NCI-H82 treated with DMSO at 0.1 percent for 48 hours (cell line): ENCODE measurements around the gene SNCG.
"Not testable (repeated sequence)": the region's sequence is repeated elsewhere in the genome, so short reads cannot be mapped to it uniquely, and the experiment has no call there.

Source experiments
- DNase-seq: peaks from one replicate; lab custom pipeline; 2025; ENCODE audit not compliant: unreplicated experiment; lab: John Stamatoyannopoulos, UW

The SNCG gene

DNA sequence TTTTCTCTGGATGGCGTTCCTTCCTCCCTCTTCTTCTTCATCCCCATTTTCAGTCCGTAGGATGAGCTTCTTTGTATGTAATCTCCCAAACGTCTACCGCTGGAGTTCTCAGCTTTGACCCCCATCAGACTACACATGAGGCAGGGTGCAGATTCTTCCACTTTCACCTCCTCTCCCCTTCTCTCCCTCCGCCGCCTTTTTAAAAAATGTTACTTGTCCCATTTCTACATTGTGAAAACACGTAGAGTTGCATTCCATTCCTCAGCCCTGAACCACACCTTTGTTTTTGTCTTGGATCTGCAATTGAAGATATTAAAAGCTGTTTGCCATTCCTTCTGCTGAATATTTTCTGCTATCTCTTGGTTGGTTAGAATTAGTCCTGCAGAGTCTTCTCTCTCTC is 16.1 kb downstream of the SNCG start:
- DNase-seq: no peak

DNA sequence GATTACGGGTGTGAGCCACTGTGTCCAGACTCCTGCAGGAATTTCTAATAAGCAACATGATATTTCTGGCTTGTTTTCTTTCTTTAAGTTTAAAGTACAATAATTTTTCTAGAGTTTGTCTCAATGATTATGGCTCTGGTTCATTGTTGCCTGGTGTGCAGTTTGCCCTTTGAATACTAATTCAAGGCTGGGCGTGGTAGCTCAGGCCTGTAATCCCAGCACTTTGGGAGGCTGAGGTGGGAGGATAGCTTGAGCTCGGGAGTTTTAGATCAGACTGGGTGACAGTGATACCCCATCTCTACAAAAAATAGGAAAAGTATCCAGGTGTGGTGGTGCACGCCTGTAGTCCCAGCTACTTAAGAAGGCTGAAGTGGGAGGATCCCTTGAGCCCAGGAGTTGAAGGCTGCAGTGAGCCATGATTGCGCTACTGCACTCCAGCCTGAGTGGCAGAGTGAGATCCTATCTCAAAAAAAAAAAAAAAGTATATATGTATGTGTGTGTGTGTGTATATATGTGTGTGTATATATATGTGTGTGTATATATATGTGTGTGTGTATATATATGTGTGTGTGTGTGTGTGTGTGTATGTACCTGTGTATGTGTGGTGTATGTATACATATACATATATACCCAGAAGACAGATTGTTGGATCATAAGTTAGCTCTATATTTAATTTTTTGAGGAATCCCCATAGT is 18.1 kb downstream of the SNCG start:
- no peak for DNase-seq

DNA sequence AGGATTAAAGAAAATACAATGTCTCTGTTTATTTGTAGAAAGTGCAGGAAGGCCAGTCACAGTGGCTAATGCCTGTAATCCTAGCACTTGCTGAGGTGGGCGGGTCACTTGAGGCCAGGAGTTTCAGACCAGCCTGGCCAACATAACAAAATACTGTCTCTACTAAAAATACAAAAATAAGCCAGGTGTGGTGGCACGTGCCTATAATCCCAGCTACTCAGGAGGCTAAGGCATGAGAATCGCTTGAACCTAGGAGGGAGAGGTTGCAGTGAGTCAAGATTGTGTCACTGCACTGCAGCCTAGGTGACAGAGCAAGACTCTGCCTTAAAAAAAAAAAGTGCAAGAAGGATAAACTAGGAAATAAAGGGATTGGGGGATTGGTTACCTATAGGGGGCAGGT is 20.1 kb downstream of the SNCG start:
- DNase-seq: not testable (repeated sequence)

DNA sequence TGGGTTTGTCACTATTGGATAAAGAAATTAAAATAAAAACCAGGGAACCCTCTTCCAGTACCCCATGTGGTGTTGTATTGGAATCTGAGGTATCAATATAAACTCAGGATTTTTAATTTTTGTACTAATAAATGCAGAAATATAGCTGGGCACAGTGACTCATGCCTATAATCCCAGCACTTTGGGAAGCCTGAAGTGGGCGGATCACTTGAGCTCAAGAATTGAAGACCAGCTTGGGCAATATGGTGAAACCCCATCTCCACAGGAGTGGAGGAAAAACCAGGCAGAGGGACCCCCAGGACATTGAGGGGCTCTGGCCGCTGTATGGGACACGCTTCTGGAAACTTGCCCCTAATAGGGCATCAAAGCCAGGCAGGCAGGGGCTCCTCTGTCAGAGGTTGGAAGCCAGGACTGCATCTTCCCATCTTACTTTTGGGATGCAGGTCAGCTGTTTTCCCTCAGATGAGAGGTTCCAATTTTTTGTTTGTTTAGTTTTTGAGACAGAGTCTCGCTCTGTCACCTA is 21.0 kb downstream of the SNCG start:
- no peak for DNase-seq

DNA sequence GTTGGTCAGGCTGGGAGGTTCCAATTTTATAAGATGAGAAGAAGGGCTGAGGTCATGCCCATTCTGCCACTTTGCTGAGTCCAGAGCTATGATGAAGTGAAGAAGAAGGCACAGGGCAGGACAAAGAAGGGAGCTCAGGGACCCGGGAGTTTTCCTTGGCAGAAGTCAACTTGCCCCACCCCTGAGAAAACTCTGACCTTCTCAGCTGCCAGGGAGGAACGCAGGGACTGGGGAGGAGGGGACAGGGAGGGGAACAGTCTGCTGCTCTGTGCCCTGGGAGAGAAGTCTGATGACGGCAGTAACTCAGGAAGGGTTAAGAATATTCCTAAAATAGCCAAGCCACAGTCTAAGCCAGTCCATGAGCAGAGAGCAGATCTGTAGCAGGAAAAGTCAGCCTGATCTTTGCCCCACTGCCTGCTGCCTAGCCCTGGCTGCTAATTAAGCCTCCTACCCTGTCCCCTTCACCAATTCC is 21.6 kb downstream of the SNCG start:
- no peak for DNase-seq

DNA sequence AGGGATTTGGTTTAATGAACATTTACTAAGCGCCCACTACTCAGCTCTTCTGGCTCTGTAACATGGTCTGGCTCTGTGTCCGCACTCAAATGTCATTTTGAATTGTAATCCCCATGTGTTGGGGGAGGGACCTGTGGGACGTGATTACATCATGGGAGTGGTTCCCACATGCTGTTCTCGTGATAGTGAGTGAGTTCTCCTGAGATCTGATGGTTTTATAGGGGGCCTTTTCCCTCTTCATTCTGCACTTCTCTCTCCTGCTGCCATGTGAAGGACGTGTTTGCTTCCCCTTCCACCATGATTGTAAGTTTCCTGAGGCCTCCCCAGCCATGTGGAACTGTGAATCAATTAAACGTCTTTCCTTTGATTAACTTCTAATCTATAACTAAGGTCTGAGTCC is 22.6 kb downstream of the SNCG start:
- DNase-seq: not testable (repeated sequence)

DNA sequence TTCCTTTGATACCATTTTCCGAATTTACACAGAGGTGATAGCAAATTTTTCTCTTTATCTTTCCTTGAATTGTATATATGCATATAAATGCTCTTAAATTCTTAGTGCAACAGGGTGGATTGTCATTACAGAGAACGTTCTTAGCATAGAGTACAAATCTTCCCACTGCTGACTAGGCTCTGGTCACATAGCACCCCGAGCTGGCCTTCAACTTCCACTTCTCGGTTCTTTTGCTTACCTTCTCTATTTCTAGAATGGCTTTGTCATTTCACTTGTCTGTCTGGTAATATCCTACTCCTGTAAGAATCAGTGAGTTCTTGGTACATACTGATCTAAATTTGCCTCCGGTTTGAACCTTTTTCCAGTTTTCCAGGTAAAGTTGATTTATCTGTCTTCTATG is 23.3 kb downstream of the SNCG start:
- no peak for DNase-seq

DNA sequence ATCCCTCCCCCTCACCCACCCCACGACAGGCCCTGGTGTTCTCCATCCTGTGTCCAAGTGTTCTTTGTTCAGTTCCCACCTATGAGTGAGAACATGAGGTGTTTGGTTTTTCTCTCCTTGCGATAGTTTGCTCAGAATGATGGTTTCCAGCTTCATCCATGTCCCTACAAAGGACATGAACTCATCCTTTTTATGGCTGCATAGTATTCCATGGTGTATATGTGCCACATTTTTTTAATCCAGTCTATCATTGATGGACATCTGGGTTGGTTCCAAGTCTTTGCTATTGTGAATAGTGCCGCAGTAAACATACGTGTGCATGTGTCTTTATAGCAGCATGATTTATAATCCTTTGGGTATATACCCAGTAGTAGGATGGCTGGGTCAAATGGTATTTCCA is 26.1 kb downstream of the SNCG start:
- DNase-seq: not testable (repeated sequence)

DNA sequence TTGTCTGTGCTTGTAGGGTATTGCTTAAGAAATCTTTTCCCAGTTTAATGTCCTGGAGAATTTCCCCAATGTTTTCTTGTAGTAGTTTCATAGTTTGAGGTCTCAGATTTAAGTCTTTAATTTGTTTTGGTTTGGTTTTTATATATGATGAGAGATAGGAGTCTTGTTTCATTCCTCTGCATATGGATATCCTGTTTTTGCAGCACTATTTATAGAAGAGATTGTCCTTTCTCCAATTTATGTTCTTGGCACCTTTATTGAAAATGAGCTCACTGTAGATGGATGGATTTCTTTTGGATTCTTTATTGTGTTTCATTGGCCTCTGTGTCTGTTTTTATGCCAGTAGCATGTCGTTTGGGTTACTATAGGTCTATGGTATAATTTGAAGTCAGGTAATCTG is 30.1 kb downstream of the SNCG start:
- no peak for DNase-seq

DNA sequence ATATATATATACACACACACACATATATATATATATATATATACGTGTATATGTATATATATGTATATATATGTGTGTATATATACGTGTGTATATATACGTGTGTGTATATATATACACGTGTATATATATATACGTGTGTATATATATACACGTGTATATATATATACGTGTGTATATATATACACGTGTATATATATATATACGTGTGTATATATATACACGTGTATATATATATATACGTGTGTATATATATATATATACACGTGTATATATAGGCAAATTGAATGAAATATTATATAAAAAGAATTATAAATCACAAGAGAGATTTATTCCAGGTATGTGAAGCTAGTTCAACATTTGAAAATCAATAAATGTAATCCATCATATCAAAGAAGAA is 33.0 kb downstream of the SNCG start:
- DNase-seq: not testable (repeated sequence)

DNA sequence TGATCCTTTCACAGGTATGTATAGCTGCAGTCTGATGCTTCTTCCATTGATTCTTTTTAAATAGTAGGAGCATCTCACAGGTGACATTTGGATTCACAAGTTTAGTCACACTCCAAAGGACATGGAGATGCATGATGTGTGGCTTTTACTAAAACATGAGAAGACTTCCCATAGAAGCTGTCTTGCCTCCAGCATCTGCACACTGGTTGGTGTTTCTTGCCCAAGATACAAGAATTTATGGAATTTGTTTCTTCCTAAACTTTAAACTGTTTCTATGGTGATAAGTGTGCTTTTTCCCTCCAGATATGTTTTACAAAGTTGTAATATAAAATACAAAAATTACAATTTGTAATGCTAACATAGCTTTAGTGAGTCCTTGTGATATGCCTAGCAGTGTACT is 34.1 kb downstream of the SNCG start:
- no peak for DNase-seq

DNA sequence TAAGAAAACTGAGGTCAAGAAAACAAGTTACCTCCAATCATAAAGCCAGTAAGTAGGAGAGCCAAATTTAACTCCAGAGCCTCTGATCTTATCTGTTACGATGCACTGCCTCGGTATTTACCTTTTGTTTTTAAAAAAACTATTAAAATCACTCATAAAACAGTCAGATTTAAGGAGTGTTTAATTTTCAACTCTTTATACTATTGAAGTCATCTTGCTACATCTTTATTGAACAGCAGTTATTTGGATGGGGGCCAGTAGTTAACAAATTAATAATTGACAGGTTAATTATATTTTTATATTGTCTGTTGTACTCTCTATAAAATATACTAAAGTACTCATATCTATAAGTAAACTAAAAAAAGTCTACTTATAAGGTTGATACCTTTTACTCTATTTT is 34.5 kb downstream of the SNCG start:
- no peak for DNase-seq

DNA sequence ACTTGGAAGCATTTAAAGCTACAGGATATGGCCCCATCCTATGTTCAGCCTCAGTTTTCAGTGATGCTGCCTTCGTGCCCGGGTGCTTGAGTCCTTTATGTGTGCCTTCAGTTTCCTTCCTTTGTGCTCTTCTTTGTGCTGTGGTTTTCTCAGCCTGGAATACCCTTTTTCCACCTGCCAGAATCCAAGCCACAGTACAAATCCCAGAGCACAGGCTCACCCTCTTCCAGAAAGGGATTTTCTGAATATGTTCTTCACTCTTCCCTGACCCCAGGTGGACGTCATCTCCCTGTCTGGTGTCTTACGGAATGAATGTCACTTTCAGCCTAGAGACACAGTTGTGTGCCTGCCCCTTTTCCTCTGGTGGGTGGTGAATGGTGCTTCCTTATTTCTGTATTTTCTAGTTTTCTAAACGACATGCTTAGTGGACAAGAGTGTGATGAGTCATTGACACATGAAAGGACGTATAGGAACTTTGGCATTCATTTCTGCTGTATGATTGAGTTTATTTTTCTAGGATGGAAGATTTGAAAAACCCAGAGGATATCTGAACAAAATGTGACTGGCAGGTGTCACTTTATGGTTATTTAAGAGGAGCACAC is 41.5 kb downstream of the SNCG start:
- not testable (repeated sequence) for DNase-seq

DNA sequence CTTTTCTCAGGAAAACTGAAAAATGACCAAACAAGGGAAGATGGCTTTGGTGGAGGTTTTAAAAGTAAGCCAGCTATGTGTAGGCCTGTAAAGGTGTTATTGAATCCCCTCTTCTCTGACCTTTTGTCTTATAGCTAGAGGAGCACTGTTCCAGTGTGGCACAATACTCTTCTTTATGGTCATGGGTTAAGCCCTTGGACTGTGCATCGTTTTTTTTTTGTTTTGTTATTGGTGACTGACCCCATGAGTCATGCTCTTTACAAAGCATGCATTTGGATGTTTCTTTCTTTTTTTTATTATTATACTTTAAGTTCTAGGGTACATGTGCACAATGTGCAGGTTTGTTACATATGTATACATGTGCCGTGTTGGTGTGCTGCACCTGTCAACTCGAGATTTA is 42.1 kb downstream of the SNCG start:
- DNase-seq: no peak

DNA sequence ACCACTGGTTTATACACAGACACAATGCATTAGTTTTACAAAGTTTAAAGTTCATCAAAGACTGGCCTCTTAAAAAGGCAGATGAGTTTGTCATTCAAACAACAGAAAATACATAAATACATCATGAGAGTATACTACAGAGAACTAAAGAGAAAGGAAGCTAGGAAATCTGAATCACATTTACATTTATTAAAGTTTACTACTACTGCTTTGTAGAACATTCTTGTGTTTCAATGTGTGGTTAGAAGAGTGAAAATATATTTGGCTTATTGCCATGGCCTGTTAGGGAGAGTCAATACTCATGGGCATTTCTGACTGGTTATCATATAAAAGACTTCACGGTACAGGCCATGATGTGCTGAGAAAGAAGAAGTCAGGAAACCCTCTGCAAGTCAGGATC is 48.7 kb downstream of the SNCG start:
- DNase-seq: not testable (repeated sequence)

DNA sequence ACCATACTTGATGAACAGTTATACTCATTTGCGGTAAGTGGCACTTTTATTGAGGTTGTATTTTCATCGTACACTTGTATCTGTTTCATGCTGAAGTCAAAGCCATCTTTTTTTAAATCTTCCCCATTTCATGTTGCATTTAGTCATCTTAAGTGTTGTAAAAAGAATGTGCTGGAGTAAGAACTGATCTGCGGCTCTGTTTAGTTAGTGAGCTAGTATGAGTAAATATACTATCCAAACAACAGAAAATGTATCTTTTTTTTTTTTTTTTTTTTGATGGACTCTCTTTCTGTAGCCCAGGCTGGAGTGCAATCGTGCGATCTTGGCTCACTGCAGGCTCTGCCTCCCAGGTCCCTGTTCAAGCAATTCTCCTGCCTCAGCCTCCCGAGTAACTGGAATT is 49.3 kb downstream of the SNCG start:
- not testable (repeated sequence) for DNase-seq

DNA sequence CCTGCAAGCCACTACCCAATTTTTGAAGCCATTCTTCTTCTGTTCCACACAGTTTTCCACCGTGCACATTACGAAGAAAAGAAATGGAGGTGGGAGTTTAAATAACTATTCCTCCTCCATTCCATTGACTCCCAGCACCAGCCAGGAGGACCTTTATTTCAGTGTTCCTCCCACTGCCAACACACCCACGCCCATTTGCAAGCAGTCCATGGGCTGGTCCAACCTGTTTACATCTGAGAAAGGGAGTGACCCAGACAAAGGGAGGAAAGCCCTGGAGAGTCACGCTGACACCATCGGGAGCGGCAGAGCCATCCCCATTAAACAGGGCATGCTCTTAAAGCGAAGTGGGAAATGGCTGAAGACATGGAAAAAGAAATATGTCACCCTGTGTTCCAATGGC is 49.9 kb downstream of the SNCG start:
- not testable (repeated sequence) for DNase-seq

DNA sequence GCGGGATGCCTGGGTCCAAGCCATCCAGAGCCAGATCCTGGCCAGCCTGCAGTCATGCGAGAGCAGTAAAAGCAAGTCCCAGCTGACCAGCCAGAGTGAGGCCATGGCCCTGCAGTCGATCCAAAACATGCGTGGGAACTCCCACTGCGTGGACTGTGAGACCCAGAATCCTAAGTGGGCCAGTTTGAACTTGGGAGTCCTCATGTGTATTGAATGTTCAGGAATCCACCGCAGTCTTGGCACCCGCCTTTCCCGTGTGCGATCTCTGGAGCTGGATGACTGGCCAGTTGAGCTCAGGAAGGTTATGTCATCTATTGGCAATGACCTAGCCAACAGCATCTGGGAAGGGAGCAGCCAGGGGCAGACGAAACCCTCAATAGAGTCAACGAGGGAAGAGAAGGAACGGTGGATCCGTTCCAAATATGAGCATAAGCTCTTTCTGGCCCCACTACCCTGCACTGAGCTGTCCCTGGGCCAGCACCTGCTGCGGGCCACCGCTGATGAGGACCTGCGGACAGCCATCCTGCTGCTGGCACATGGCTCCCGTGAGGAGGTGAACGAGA is 50.8 kb downstream of the SNCG start:
- DNase-seq: not testable (repeated sequence)
